ENCODE results near the gene SCAF4. TPM values are rescaled to one million over a fixed set of nuclear protein-coding genes. Genes with fewer than 3 reads are reported as not detected.

Gene SCAF4
- total RNA-seq, 1 donor from 2014 or later = 51.9 TPM

- TF ChIP-seq, protein P1, sequence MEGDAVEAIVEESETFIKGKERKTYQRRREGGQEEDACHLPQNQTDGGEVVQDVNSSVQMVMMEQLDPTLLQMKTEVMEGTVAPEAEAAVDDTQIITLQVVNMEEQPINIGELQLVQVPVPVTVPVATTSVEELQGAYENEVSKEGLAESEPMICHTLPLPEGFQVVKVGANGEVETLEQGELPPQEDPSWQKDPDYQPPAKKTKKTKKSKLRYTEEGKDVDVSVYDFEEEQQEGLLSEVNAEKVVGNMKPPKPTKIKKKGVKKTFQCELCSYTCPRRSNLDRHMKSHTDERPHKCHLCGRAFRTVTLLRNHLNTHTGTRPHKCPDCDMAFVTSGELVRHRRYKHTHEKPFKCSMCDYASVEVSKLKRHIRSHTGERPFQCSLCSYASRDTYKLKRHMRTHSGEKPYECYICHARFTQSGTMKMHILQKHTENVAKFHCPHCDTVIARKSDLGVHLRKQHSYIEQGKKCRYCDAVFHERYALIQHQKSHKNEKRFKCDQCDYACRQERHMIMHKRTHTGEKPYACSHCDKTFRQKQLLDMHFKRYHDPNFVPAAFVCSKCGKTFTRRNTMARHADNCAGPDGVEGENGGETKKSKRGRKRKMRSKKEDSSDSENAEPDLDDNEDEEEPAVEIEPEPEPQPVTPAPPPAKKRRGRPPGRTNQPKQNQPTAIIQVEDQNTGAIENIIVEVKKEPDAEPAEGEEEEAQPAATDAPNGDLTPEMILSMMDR (IDR thresholded peaks at IDR 0.05; ENCODE audit: partially characterized antibody, unreplicated experiment) = no peak
- H3K27me3 Mint-ChIP-seq (ENCODE audit: unreplicated experiment) = no peaks in the 10 kb centered on the region
- H3K27ac Mint-ChIP-seq (ENCODE audit: unreplicated experiment) = no peak overlapping the region
- no peak overlapping the region for H3K4me3 Mint-ChIP-seq (ENCODE audit: unreplicated experiment)
- peaks cover 3% of the 10 kb centered on the region for H3K4me1 Mint-ChIP-seq (ENCODE audit: low read depth, unreplicated experiment)
- no peaks in the 10 kb centered on the region for H3K36me3 Mint-ChIP-seq (ENCODE audit: unreplicated experiment)
- DNase-seq = no peak
- peaks cover 1% of the 10 kb centered on the region for H3K9me3 Mint-ChIP-seq (ENCODE audit: unreplicated experiment)
Measured at GRCh38 chr21:31675960-31676359, 56.0 kb downstream of the SCAF4 start.

GRCh38 chr21:31675318-31675717 is 56.6 kb downstream of the SCAF4 start:
- H3K4me1 Mint-ChIP-seq (ENCODE audit: low read depth, unreplicated experiment) = peaks cover 3% of the 10 kb centered on the region
- H3K9me3 Mint-ChIP-seq (ENCODE audit: unreplicated experiment) = peaks cover 1% of the 10 kb centered on the region
- no peaks in the 10 kb centered on the region for H3K36me3 Mint-ChIP-seq (ENCODE audit: unreplicated experiment)
- TF ChIP-seq, protein P1 (IDR thresholded peaks at IDR 0.05; ENCODE audit: partially characterized antibody, unreplicated experiment) = no peak
- no peak overlapping the region for H3K4me3 Mint-ChIP-seq (ENCODE audit: unreplicated experiment)
- H3K27me3 Mint-ChIP-seq (ENCODE audit: unreplicated experiment) = no peaks in the 10 kb centered on the region
- H3K27ac Mint-ChIP-seq (ENCODE audit: unreplicated experiment) = no peak overlapping the region
- DNase-seq = no peak

DNA sequence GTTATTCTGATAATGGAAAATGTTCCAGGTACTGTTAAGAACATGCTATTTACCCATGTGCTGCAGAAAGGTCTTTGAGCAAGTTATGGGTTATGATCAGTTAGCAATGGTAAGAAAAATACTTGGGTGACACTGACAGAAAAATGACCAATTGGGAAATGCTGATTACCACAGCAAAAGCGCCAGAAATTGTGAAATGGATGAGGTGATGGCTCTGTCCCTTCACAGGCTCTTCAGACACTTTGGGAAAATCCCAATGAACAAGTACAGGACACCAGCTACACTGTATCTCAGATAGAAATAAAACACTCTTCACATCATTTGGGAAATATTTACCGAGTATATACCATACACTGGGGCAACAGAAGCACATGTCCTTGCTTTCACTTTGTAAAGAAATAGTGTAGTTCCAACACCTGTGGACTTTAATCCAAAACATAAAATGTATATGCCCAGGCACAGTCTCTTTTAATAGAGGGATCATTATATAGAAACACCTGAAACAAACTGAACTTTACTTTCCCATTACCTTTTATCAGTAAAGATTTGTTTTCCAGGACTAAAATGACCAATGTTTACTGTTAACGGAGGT is 58.5 kb downstream of the SCAF4 start:
- H3K36me3 Mint-ChIP-seq (ENCODE audit: unreplicated experiment) = no peaks in the 10 kb centered on the region
- H3K27me3 Mint-ChIP-seq (ENCODE audit: unreplicated experiment) = no peaks in the 10 kb centered on the region
- TF ChIP-seq, protein P1 (IDR thresholded peaks at IDR 0.05; ENCODE audit: partially characterized antibody, unreplicated experiment) = no peak
- no peak overlapping the region for H3K4me3 Mint-ChIP-seq (ENCODE audit: unreplicated experiment)
- H3K9me3 Mint-ChIP-seq (ENCODE audit: unreplicated experiment) = peaks cover 1% of the 10 kb centered on the region
- DNase-seq = no peak
- no peak overlapping the region for H3K27ac Mint-ChIP-seq (ENCODE audit: unreplicated experiment)
- peaks cover 3% of the 10 kb centered on the region for H3K4me1 Mint-ChIP-seq (ENCODE audit: low read depth, unreplicated experiment)

DNA sequence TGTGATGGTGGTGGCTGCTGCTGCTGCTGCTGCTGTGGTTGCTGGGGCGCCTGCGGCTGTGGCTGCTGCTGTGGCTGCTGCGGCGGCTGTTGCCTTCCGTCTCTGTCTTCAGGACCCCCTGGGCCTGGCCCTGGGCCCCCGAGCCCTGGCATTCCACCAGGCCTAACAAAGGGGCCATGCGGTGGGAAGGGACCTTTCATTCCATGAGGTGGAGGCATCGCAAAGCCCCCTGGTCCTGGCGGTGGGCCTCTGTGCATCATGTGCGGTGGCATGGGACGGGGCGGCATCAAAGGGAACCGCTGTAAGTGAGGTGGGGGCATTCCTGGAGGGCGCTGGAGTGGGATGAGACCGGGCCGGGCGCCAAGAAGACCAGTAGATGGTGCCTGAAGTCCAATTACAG is 60.0 kb downstream of the SCAF4 start:
- Mint-ChIP-seq H3K36me3 (ENCODE audit: unreplicated experiment) (no peaks in the 10 kb centered on the region), H3K4me1 (ENCODE audit: low read depth, unreplicated experiment) (peaks cover 9% of the 10 kb centered on the region), H3K4me3 (ENCODE audit: unreplicated experiment) (no peak overlapping the region), H3K27me3 (ENCODE audit: unreplicated experiment) (no peaks in the 10 kb centered on the region), H3K27ac (ENCODE audit: unreplicated experiment) (no peak overlapping the region), H3K9me3 (ENCODE audit: unreplicated experiment) (peaks cover 1% of the 10 kb centered on the region)
- DNase-seq = no peak
- TF ChIP-seq, protein P1 (IDR thresholded peaks at IDR 0.05; ENCODE audit: partially characterized antibody, unreplicated experiment) = no peak

DNA sequence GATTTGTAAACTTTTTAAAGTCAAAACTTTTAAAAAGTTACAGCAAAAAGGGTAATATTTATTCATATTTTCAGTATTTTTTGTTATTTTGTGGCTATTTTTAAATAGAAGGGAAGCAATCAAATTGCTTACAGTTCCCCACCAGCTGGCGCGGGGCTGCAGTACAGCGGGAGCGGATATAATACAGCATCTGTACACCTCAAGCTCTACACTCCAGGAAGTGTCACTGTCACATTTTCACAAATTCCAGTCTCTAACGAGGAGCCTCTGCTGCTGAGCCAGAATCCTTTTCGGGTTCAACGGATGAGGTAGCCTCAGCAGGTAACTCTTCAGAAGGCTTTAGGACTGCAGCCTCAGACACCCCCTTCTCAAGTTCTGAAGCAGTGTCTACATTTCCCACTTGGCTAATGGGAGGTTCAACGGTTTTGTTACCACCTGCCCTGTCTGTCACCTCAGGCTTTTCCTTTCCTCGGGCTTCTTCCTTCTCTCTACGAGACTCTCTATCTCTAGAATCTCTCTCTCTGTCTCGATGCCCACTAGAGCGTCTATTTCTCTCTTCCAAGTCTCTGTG is 60.7 kb downstream of the SCAF4 start:
- Mint-ChIP-seq H3K27ac (ENCODE audit: unreplicated experiment) (peak overlapping the region; percentile 40), H3K4me1 (ENCODE audit: low read depth, unreplicated experiment) (peaks cover 11% of the 10 kb centered on the region), H3K9me3 (ENCODE audit: unreplicated experiment) (peaks cover 1% of the 10 kb centered on the region)

More for the DNA sequence above, 60.7 kb downstream of the SCAF4 start:
- Mint-ChIP-seq H3K4me3 (ENCODE audit: unreplicated experiment) (no peak overlapping the region), H3K36me3 (ENCODE audit: unreplicated experiment) (no peaks in the 10 kb centered on the region), H3K27me3 (ENCODE audit: unreplicated experiment) (no peaks in the 10 kb centered on the region)
- TF ChIP-seq, protein P1 (IDR thresholded peaks at IDR 0.05; ENCODE audit: partially characterized antibody, unreplicated experiment) = no peak
- DNase-seq = no peak

Data from glutamatergic neuron (in vitro differentiated cells).